KMS-11 (cell line): Measurements from ENCODE around the gene C1orf35.

Experiments used
- H2AFZ ChIP-seq: fragments of 200-600 bp; sonication (generic); 2 replicates; pipeline ENCODE4 v1.6.1; 2016; ENCODE audit warnings: antibody characterized with exemption, mixed run types, low read depth
- H3K27ac ChIP-seq: fragments of 200-600 bp; sonication (generic); 2 replicates; pipeline ENCODE4 v1.6.1; 2016; ENCODE audit warnings: mild to moderate bottlenecking, mixed run types
- H3K27me3 ChIP-seq: fragments of 200-600 bp; sonication (generic); 2 replicates; pipeline ENCODE4 v1.6.1; 2017; ENCODE audit warnings: mild to moderate bottlenecking, low read depth, mixed run types, moderate library complexity; ENCODE audit not compliant: insufficient read depth
- H3K36me3 ChIP-seq: fragments of 200-600 bp; sonication (generic); 2 replicates; pipeline ENCODE4 v1.6.1; 2017; ENCODE audit warnings: mild to moderate bottlenecking, mixed run types; ENCODE audit not compliant: insufficient read depth
- H3K4me1 ChIP-seq: fragments of 200-600 bp; sonication (generic); 2 replicates; pipeline ENCODE4 v1.6.1; 2016; ENCODE audit warnings: mild to moderate bottlenecking, low read depth, mixed run types; ENCODE audit not compliant: poor library complexity, severe bottlenecking
- H3K4me2 ChIP-seq: fragments of 200-600 bp; sonication (generic); 2 replicates; pipeline ENCODE4 v1.7.0; 2016; ENCODE audit warnings: mild to moderate bottlenecking, mixed run types
- H3K4me3 ChIP-seq: fragments of 200-600 bp; sonication (generic); IDR thresholded peaks from 2 replicates; pipeline ENCODE4 v1.6.1; 2017; ENCODE audit warnings: low read depth, low read length, mixed read lengths; ENCODE audit not compliant: insufficient read depth
- H3K79me2 ChIP-seq: fragments of 200-600 bp; sonication (generic); 2 replicates; pipeline ENCODE4 v1.6.1; 2016; ENCODE audit warnings: low read depth, mixed run types; ENCODE audit not compliant: insufficient read depth
- H3K9ac ChIP-seq: fragments of 200-600 bp; sonication (generic); 2 replicates; pipeline ENCODE4 v1.6.1; 2016; ENCODE audit warnings: mild to moderate bottlenecking, mixed run types
- H4K20me1 ChIP-seq: fragments of 200-600 bp; sonication (generic); 2 replicates; pipeline ENCODE4 v1.6.1; 2016; ENCODE audit warnings: mild to moderate bottlenecking, mixed run types; ENCODE audit not compliant: insufficient read depth
- TF ChIP-seq, protein P1 (sequence below): fragments of 200-600 bp; sonication (generic); conservative IDR thresholded peaks from 2 replicates; pipeline ENCODE4 v1.6.1; 2017; ENCODE audit warnings: low read depth, mild to moderate bottlenecking, antibody characterized with exemption, low read length, moderate library complexity, mixed read lengths

Gene C1orf35

DNA sequence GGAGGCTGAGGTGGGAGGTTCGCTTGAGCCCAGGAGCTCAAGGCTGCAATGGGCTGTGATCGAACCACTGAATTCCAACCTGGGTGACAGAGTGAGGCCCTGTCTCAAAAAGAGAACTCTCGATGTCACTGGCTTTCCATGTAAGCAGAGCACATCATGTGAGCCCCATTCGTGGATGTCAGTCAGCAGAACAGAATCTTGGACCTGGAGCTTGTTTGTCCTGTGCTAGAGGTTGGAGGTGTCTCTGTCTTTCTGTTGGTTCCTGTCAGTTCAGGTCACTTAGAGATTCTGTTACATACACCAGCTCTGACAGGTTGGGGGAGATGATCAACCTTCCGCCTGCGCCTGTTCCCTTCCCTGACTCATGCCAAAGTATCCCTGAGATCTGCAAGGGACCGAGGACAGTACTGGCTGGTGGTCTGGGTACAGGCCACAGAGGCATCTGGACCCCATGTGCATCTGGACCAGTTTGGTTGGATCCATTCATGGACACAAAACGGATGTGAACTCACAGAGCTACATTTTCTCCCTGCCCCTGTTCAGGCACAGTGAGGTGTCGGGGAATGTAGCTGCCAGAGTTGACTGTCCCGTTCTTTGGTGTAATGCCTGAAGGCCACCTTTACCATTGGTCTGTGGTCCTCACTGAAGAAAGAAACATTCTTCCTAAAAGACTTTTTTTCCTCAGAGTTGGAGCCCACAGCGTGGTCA is 10.6 kb downstream of the C1orf35 start:
- Histone ChIP-seq H3K4me2 (no peak overlapping the region), H3K4me1 (peaks cover 55% of the 10 kb centered on the region), H3K27ac (no peak overlapping the region), H3K36me3 (peaks cover 12% of the 10 kb centered on the region; the same call in 1 of the 2 replicates), H2AFZ (no peak overlapping the region), H3K79me2 (peaks cover 100% of the 10 kb centered on the region), H3K9ac (no peak overlapping the region), H3K4me3 (no peak overlapping the region), H4K20me1 (peaks cover 98% of the 10 kb centered on the region), H3K27me3 (no peaks in the 10 kb centered on the region)
- TF ChIP-seq, protein P1, sequence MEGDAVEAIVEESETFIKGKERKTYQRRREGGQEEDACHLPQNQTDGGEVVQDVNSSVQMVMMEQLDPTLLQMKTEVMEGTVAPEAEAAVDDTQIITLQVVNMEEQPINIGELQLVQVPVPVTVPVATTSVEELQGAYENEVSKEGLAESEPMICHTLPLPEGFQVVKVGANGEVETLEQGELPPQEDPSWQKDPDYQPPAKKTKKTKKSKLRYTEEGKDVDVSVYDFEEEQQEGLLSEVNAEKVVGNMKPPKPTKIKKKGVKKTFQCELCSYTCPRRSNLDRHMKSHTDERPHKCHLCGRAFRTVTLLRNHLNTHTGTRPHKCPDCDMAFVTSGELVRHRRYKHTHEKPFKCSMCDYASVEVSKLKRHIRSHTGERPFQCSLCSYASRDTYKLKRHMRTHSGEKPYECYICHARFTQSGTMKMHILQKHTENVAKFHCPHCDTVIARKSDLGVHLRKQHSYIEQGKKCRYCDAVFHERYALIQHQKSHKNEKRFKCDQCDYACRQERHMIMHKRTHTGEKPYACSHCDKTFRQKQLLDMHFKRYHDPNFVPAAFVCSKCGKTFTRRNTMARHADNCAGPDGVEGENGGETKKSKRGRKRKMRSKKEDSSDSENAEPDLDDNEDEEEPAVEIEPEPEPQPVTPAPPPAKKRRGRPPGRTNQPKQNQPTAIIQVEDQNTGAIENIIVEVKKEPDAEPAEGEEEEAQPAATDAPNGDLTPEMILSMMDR = no peak

DNA sequence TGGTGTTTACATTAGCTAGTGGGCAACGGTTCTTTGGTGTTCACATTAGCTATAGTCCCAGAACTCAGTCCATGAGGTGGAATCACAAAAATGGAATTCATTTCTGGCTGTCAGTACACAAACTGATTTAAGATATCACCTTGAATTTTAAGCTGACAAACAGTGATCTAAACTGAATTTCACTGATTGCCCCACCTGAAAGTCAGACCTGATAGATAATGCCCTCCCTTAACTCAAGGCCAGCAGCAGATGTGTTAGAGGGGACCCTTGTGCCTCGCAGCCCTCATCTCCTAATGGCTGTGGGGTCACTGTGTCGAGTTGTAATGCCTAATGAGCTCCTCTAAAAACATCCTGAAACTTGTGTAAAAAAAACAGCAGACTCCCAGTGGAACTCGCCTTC is 12.0 kb downstream of the C1orf35 start:
- TF ChIP-seq, protein P1 = no peak
- no peak overlapping the region for H2AFZ ChIP-seq
- peaks cover 100% of the 10 kb centered on the region for H3K79me2 ChIP-seq
- H3K36me3 ChIP-seq = peaks cover 3% of the 10 kb centered on the region; the same call in 1 of the 2 replicates
- no peak overlapping the region for H3K9ac ChIP-seq
- H3K4me1 ChIP-seq = peaks cover 69% of the 10 kb centered on the region
- no peak overlapping the region for H3K4me3 ChIP-seq
- H3K4me2 ChIP-seq = peak overlapping the region; percentile 99; the same call in 1 of the 2 replicates
- H3K27ac ChIP-seq = peak overlapping the region; percentile 64; the same call in 1 of the 2 replicates
- peaks cover 98% of the 10 kb centered on the region for H4K20me1 ChIP-seq
- H3K27me3 ChIP-seq = no peaks in the 10 kb centered on the region

DNA sequence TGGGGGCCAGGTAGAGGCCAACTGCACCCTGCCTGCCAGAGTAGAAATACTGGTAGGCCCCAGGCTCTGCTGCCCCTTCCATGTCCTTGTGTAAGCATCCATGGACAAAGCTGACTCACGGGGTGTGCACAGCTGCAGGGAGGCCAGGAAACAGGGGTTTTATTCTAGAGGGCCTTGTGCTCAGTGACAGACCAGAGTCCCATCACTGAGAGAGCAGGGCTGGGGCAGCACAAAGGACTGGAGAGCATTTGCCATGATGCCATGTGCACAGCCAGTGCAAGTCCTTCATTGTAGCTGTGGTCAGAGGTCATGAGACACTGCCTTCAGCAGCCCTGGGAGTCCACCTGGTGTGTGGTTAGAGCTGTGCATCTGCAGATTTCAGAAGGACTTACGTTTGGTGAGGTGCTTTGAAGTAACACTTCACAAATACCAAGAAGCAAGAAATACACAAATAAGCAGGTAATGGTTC is 12.5 kb downstream of the C1orf35 start:
- Histone ChIP-seq H3K9ac (peak overlapping the region; percentile 20; the same call in 1 of the 2 replicates), H3K27ac (peak overlapping the region; percentile 64), H3K36me3 (peaks cover 3% of the 10 kb centered on the region; the same call in 1 of the 2 replicates), H2AFZ (no peak overlapping the region), H3K4me1 (peaks cover 73% of the 10 kb centered on the region), H3K4me3 (no peak overlapping the region), H3K4me2 (peak overlapping the region; percentile 99), H3K79me2 (peaks cover 100% of the 10 kb centered on the region), H4K20me1 (peaks cover 98% of the 10 kb centered on the region), H3K27me3 (no peaks in the 10 kb centered on the region)
- TF ChIP-seq, protein P1 = no peak

- peak overlapping the region; percentile 99 for H3K4me2 ChIP-seq
- peaks cover 77% of the 10 kb centered on the region for H3K4me1 ChIP-seq
- H4K20me1 ChIP-seq = peaks cover 98% of the 10 kb centered on the region
- peaks cover 3% of the 10 kb centered on the region; the same call in 1 of the 2 replicates for H3K36me3 ChIP-seq
- TF ChIP-seq, protein P1 = no peak
- H3K27ac ChIP-seq = peak overlapping the region; percentile 64
- peaks cover 100% of the 10 kb centered on the region for H3K79me2 ChIP-seq
- H3K27me3 ChIP-seq = no peaks in the 10 kb centered on the region
- peak overlapping the region; percentile 20; the same call in 1 of the 2 replicates for H3K9ac ChIP-seq
- H2AFZ ChIP-seq = no peak overlapping the region
- H3K4me3 ChIP-seq = peak overlapping the region; percentile 9
Measured at GRCh38 chr1:228089519-228090380, 13.4 kb downstream of the C1orf35 start.
